H9 (cell line): ENCODE data around the gene BPIFB1. TPM values are rescaled to one million over a fixed set of nuclear protein-coding genes. Genes with fewer than 3 reads are reported as not detected.

ENCODE experiments used
- DNase-seq: peaks from one replicate; pipeline ENCODE4 v3.0.0-alpha.2; 2017
- H2AFZ ChIP-seq: one replicate; pipeline ENCODE4 v1.6.1; 2013; ENCODE audit warnings: mild to moderate bottlenecking, low read length, control low read depth, moderate library complexity
- H2AK5ac ChIP-seq: 2 replicates; pipeline ENCODE4 v1.6.1; 2013; ENCODE audit warnings: low read length, control low read depth, mixed read lengths; ENCODE audit not compliant: insufficient read length
- H2BK120ac ChIP-seq: one replicate; pipeline ENCODE4 v1.6.1; 2013; ENCODE audit warnings: low read depth, mild to moderate bottlenecking, low read length, control low read depth, inconsistent platforms; ENCODE audit not compliant: poor library complexity, severe bottlenecking
- H2BK12ac ChIP-seq: 2 replicates; pipeline ENCODE4 v1.6.1; 2013; ENCODE audit warnings: low read length, control low read depth, mixed read lengths, low read depth; ENCODE audit not compliant: insufficient read length
- H2BK15ac ChIP-seq: 2 replicates; pipeline ENCODE4 v1.6.1; 2013; ENCODE audit warnings: low read depth, low read length, control low read depth
- H2BK20ac ChIP-seq: one replicate; pipeline ENCODE4 v1.6.1; 2013; ENCODE audit warnings: low read depth, mild to moderate bottlenecking, low read length, control low read depth, inconsistent platforms; ENCODE audit not compliant: poor library complexity, severe bottlenecking
- H2BK5ac ChIP-seq: 2 replicates; pipeline ENCODE4 v1.6.1; 2013; ENCODE audit warnings: low read length, control low read depth, mixed read lengths; ENCODE audit not compliant: insufficient read length
- H3K14ac ChIP-seq: 2 replicates; pipeline ENCODE4 v1.6.1; 2013; ENCODE audit warnings: low read length, control low read depth; ENCODE audit not compliant: insufficient read depth
- H3K18ac ChIP-seq: 2 replicates; pipeline ENCODE4 v1.6.1; 2013; ENCODE audit warnings: low read depth, mild to moderate bottlenecking, mixed read lengths, low read length, control low read depth; ENCODE audit not compliant: insufficient read length
- H3K23ac ChIP-seq: 2 replicates; pipeline ENCODE4 v1.6.1; 2013; ENCODE audit warnings: low read length, control low read depth, mixed read lengths, low read depth; ENCODE audit not compliant: insufficient read length
- H3K23me2 ChIP-seq: 2 replicates; pipeline ENCODE4 v1.6.1; 2013; ENCODE audit warnings: low read depth, mild to moderate bottlenecking, mixed read lengths, low read length, control low read depth; ENCODE audit not compliant: insufficient read length, poor library complexity, severe bottlenecking
- H3K27ac ChIP-seq: 2 replicates; pipeline ENCODE4 v1.5.1; 2013; ENCODE audit warnings: low read length, control low read depth, mixed read lengths, low read depth; ENCODE audit not compliant: insufficient read length
- H3K27me3 ChIP-seq: 2 replicates; pipeline ENCODE4 v1.6.1; 2013; ENCODE audit warnings: low read length, control low read depth, inconsistent platforms; ENCODE audit not compliant: insufficient read depth
- H3K4ac ChIP-seq: 2 replicates; pipeline ENCODE4 v1.6.1; 2013; ENCODE audit warnings: low read depth, mild to moderate bottlenecking, control low read depth, inconsistent platforms, low read length, moderate library complexity
- H3K4me1 ChIP-seq: 2 replicates; pipeline ENCODE4 v1.6.1; 2013; ENCODE audit warnings: low read length, control low read depth, inconsistent platforms; ENCODE audit not compliant: insufficient read depth
- H3K4me2 ChIP-seq: 2 replicates; pipeline ENCODE4 v1.6.1; 2013; ENCODE audit warnings: low read length, control low read depth, mixed read lengths; ENCODE audit not compliant: insufficient read length, insufficient read depth
- H3K56ac ChIP-seq: 2 replicates; pipeline ENCODE4 v1.6.1; 2013; ENCODE audit warnings: low read depth, mild to moderate bottlenecking, mixed read lengths, low read length, control low read depth; ENCODE audit not compliant: insufficient read length
- H3K79me1 ChIP-seq: 2 replicates; pipeline ENCODE4 v1.6.1; 2013; ENCODE audit warnings: low read depth, mild to moderate bottlenecking, moderate library complexity, low read length, control low read depth, inconsistent platforms; ENCODE audit not compliant: insufficient read depth, poor library complexity, severe bottlenecking
- H3K79me2 ChIP-seq: 2 replicates; pipeline ENCODE4 v1.6.1; 2013; ENCODE audit warnings: low read length, control low read depth, inconsistent platforms; ENCODE audit not compliant: insufficient read depth
- H3K9ac ChIP-seq: 2 replicates; pipeline ENCODE4 v1.6.1; 2013; ENCODE audit warnings: low read length, control low read depth, mixed read lengths; ENCODE audit not compliant: insufficient read length; ENCODE audit errors: extremely low read depth
- H3K9me3 ChIP-seq: one replicate; pipeline ENCODE4 v1.6.1; 2013; ENCODE audit warnings: low read depth, low read length, inconsistent platforms; ENCODE audit not compliant: control insufficient read depth
- H3T11ph ChIP-seq: one replicate; pipeline ENCODE4 v1.6.1; 2013; ENCODE audit warnings: mild to moderate bottlenecking, low read length, control low read depth, inconsistent platforms
- H4K20me1 ChIP-seq: one replicate; pipeline ENCODE4 v1.6.1; 2013; ENCODE audit not compliant: control insufficient read depth, insufficient read length, insufficient read depth
- H4K5ac ChIP-seq: 2 replicates; pipeline ENCODE4 v1.6.1; 2013; ENCODE audit warnings: low read depth, mild to moderate bottlenecking, mixed read lengths, low read length, control low read depth; ENCODE audit not compliant: insufficient read length
- H4K8ac ChIP-seq: replicated peaks from 2 replicates; pipeline ENCODE4 v1.6.1; 2013; ENCODE audit warnings: low read length, control low read depth, mixed read lengths, low read depth; ENCODE audit not compliant: insufficient read length
- H4K91ac ChIP-seq: 2 replicates; pipeline ENCODE4 v1.6.1; 2013; ENCODE audit warnings: low read depth, mild to moderate bottlenecking, moderate library complexity, mixed read lengths, low read length, control low read depth; ENCODE audit not compliant: insufficient read length
- H3K27ac Mint-ChIP-seq, 3 experiments: 2 replicates in 2 of 3; 3 replicates in 1 of 3; pipeline ENCODE4 v1.8.0; 2020 to 2021; ENCODE audit warnings: mixed read lengths in 3 of 3, mild to moderate bottlenecking in 1 of 3, moderate library complexity in 1 of 3
- H3K27me3 Mint-ChIP-seq: 2 replicates; pipeline ENCODE4 v1.8.0; 2021; ENCODE audit warnings: low read depth, mild to moderate bottlenecking, moderate library complexity, mixed read lengths
- H3K36me3 Mint-ChIP-seq, 3 experiments: 2 replicates in 2 of 3; 3 replicates in 1 of 3; pipeline ENCODE4 v1.8.0; 2020 to 2021; ENCODE audit warnings: low read depth in 3 of 3, mixed read lengths in 3 of 3; ENCODE audit not compliant: insufficient read depth in 1 of 3
- H3K4me1 Mint-ChIP-seq, 2 experiments: 2 replicates each; pipeline ENCODE4 v1.8.0; 2020; ENCODE audit warnings: mixed read lengths in 2 of 2
- H3K4me3 Mint-ChIP-seq, 2 experiments: 2 replicates in 1 of 2; 3 replicates in 1 of 2; pipeline ENCODE4 v1.8.0; 2020 to 2021; ENCODE audit warnings: mild to moderate bottlenecking in 2 of 2, mixed read lengths in 2 of 2, moderate library complexity in 1 of 2
- H3K9me3 Mint-ChIP-seq, 2 experiments: 2 replicates in 1 of 2; 3 replicates in 1 of 2; pipeline ENCODE4 v1.8.0; 2020; ENCODE audit warnings: mild to moderate bottlenecking in 2 of 2, mixed read lengths in 2 of 2, moderate library complexity in 1 of 2
- CTCF ChIP-seq: fragments of 200-600 bp; sonication (generic); conservative IDR thresholded peaks from 3 replicates; pipeline ENCODE4 v1.8.0; 2021; ENCODE audit warnings: antibody characterized with exemption, mild to moderate bottlenecking
- WGBS: extraction: QIAGEN DNeasy Blood & Tissue Kit; methylation state at CpG from one replicate; pipeline ENCODE4 v1.1.7; 2013; ENCODE audit warnings: missing lambda C conversion rate, low lambda C conversion rate, mixed read lengths; ENCODE audit not compliant: insufficient read length; ENCODE audit errors: extremely low coverage; 5-methylcytosine and 5-hydroxymethylcytosine counted together
- total RNA-seq: library from RNA; stranded (reverse); gene quantifications from 2 replicates; pipeline ENCODE4 v1.2.1, GENCODE V29; 2021

BPIFB1 gene
- total RNA-seq, 1 experiment from 2014 or later = not detected

DNA sequence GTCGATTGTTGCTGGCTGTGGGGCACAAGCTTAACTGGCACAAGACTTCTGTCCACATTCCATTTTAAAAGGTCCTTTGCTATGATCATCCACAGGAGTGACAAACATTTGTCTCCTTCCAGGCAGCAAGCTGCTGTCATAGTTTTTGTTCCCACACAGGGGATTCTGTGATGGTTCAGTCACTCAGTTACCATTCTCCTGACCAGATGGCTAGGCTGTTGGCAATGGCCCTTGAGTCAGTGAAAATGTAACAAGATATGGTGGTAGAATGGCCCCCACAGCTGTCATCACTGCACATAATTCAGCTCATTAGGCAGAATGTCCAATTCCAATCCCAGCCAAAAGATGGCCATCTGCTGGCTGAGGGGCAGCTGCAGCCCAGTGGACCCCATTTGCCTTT, 33.6 kb upstream of the BPIFB1 start:
- H3K4ac ChIP-seq = no peak overlapping the region
- no peak overlapping the region for H3T11ph ChIP-seq
- no peak overlapping the region for H2BK20ac ChIP-seq
- H3K4me1 Mint-ChIP-seq = peaks cover 4% of the 10 kb centered on the region in 2 experiments; a peak in 3 of 4 replicates
- H2AFZ ChIP-seq = no peak overlapping the region
- H3K36me3 Mint-ChIP-seq = no peaks in the 10 kb centered on the region
- no peak overlapping the region for H4K91ac ChIP-seq
- no peak overlapping the region for H2BK120ac ChIP-seq
- no peak overlapping the region for H3K56ac ChIP-seq
- H2BK12ac ChIP-seq = no peak overlapping the region
- H3K23me2 ChIP-seq = no peaks in the 10 kb centered on the region
- H3K23ac ChIP-seq = no peak overlapping the region
- no peaks in the 10 kb centered on the region; a peak in 1 of 5 replicates for H3K9me3 Mint-ChIP-seq
- H3K9ac ChIP-seq = no peak overlapping the region
- no peak overlapping the region for H3K4me2 ChIP-seq
- no peak overlapping the region for H2BK15ac ChIP-seq
- no peaks in the 10 kb centered on the region for H3K79me2 ChIP-seq
- no CpG with 5 or more reads among the region's 1 CpG for WGBS
- no peak overlapping the region for H3K27ac ChIP-seq
- no peak overlapping the region for H4K8ac ChIP-seq
- no peak overlapping the region for H2BK5ac ChIP-seq
- no peak overlapping the region for H3K18ac ChIP-seq
- H3K27ac Mint-ChIP-seq = no peak overlapping the region
- no peaks in the 10 kb centered on the region for H4K20me1 ChIP-seq
- no peaks in the 10 kb centered on the region for H3K79me1 ChIP-seq
- no peak overlapping the region for H4K5ac ChIP-seq
- H3K27me3 Mint-ChIP-seq = peaks cover 5% of the 10 kb centered on the region
- no peak for DNase-seq
- H3K27me3 ChIP-seq = no peaks in the 10 kb centered on the region
- H2AK5ac ChIP-seq = no peak overlapping the region
- no peak overlapping the region for H3K14ac ChIP-seq
- no peak for TF ChIP-seq CTCF
- H3K4me1 ChIP-seq = no peaks in the 10 kb centered on the region
- H3K9me3 ChIP-seq = no peaks in the 10 kb centered on the region
- no peak overlapping the region for H3K4me3 Mint-ChIP-seq
